Stimulated activated CD4-positive, alpha-beta T cell treated with anti-CD3 and anti-CD28 coated beads, TNF-alpha, amount 100 ng/mL, for 48 hours (primary cell): ENCODE measurements around the gene TSC2.
"Not testable (repeated sequence)": the region's sequence is repeated elsewhere in the genome, so short reads cannot be mapped to it uniquely, and the experiment has no call there.

Source experiments
- DNase-seq, 3 donors: peaks; one replicate each; pipeline ENCODE4 v3.0.0-alpha.2; 2020; ENCODE audit warnings: low read depth in 3 of 3

TSC2 gene

DNA sequence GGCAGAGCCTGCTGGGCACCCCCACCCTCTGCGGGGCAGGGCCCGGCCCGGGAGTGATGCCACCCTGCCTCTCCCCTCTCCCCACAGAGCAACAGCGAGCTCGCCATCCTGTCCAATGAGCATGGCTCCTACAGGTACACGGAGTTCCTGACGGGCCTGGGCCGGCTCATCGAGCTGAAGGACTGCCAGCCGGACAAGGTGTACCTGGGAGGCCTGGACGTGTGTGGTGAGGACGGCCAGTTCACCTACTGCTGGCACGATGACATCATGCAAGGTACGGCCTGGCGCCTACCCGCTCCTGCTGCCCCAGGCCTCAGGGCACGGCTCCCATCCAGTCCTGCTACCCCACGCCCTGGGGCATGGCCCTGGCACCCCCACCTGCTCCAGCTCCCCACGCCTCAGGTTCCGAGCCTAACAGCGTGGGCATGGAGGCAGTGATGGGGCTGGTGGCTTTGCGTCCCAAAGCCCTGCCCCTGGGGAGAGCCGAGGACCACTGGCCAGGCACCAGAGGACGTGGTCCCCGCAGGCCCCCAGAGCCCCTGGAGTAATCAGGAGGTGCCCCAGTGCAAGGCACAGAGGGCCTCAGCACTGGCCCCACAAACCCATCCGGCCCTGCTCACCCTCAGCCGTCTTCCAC is 38.4 kb downstream of the TSC2 start:
- DNase-seq, result no peak

GRCh38 chr16:2086812-2087747 is 39.3 kb downstream of the TSC2 start:
- no peak for DNase-seq

- no peak for DNase-seq
Measured at GRCh38 chr16:2087748-2088631, 40.2 kb downstream of the TSC2 start.

DNA sequence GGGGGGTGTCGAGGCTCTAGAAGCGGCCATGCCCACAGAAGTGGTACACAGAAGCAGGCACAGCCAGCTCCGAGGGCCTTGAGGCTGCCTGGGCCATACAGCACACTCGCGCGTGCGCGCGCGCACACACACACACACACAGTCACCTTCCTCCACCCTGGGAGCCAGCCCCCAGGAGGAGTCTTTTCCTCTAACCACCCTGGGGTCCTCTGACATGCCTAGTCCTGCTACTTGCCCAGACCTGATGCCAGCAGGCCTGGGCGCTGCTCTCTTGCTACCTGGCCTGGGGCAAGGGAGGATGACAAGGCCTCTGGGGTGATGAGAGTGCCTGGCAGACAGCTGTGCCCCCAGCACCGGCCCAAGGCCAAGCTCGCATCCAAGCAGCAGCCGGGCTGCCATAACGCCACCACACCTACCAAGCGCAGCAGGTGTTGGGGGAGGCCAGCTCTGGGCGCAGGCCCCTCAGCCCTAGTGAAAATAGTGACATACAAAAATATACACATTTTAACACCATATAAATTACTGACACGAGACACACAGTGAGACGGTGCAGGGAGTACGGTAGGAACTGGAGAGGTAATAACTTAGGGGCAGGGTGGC is 41.1 kb downstream of the TSC2 start:
- no peak for DNase-seq

DNA sequence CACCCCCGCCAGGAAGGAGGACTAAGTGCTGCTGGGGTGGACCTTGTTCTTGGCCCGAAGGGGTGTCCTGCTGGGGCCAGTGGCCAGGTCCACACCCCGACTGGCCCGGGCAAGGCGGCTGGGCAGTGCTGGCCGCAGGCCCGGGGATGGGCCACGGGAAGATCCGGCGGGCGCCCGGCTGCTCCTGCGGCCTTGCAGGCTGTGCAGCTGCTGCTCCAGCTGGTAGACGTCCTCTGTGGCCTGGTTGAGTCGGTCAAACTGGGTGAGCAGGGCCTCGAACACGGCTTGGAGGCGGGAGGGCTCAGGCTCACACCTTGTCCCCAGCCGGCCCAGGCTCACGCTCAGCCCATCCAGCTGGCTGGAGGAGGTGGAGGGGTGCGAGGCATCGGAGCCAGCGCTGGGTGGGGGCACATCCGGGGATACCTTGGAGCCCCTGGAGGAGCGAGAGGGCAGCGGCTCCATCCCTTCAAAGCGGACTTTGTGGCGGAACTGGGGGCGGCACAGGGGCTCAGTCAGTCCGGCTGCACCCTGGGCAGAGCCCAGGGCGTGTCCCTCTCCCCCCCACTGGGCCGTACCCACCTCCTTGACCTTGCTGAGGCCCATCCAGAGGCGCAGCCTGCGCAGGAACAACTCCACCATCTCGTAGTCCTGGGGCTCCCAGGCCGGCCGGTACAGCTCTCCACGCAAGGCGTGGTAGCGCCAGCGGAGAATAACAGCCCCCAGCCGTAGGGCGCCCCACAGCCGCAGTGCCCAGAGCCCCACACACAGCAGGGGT is 42.1 kb downstream of the TSC2 start:
- no peak for DNase-seq

DNA sequence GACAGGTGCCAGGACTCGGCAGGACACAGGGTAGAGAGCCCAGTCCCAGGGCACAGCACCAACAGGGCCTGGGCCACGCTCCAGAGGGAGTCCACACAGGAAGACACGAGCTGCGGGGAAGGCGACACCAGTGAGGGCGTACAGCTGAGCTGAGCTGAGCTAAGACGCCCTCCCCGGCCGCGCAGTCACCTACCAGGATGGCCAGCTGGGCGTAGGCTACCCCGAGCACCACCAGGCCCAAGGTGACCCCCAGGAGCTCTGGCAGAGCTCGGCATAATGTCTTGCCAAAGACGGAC is 42.6 kb downstream of the TSC2 start:
- no peak for DNase-seq

- DNase-seq, result no peak
Measured at GRCh38 chr16:2090777-2091546, 43.2 kb downstream of the TSC2 start.

GRCh38 chr16:2091547-2092255 is 43.9 kb downstream of the TSC2 start:
- no peak for DNase-seq

DNA sequence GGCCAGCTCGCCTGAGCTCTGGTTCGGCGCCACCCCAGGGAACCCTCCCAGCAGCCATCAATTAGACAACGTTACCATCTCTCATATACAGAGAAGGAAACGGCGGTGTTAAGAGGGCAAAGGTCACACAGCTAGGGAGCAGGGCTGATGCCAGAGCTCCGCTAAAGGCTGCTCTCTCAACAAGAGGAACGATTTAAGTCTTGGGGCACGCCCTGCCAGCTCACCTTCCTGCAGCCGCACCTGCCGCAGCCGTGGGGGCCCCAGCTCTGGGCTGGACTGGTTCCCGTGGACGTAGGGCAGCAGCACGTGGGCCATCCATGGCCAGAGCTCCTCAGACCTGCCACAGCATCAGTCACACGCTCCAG is 44.5 kb downstream of the TSC2 start:
- no peak for DNase-seq

- no peak for DNase-seq
Measured at GRCh38 chr16:2092866-2093265, 45.1 kb downstream of the TSC2 start.

DNA sequence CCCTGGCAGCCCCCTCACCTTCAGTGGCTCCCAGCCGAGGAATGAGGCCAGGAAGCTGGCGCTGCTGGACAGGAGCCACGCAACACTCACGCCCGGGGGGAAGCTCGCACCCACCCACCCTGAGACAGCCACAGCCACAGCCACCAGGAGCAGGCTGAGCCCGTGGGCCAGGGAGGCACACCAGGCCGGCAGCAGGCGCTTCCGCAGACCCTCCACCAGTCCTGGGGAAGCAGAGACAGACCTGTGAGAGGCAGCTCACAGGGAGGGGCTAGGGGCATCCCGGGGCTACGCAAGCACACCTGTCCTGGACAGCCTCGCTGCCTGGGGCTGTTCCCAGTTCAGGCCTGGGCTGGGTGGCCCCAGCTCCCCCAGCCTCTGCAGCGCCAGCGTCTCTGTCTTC is 46.0 kb downstream of the TSC2 start:
- DNase-seq, result no peak

GRCh38 chr16:2095315-2095853 is 47.6 kb downstream of the TSC2 start:
- no peak for DNase-seq

- DNase-seq, result no peak
Measured at GRCh38 chr16:2095918-2096582, 48.3 kb downstream of the TSC2 start.

DNA sequence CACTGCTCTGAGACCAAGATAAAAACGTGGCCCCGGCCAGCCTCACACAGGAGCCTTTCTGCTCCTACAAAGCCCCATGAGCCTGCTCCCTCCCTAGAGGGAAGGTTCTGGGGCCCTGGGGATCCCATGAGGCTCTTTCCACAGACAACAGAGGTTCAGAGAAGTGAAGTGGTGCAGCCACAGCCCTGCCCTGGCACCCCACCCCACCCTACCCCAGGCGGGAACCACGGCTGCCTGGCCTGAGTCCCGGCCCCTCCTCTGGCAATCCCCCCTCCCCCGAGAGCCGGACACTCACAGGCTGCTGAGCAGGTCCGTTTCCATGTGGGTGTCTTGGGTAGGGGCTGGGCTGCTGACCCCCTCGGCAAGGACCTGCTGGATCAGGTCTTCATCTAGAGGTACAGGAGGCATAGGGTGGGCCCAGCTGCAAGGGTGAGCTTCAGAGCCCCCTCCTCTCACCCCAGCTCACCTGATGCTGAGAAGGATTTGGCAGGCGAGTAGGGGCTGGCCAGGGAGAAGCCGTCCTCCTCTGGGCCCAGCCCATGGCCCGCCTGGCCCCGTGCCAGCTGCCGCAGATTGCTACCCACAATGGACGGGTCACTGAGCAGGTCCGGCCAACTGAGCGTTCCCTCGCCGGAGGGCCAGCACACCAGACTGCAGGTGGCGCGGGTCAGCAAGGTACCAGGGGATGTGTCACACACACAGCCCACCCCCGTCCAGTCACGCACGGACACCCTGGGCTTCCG is 49.2 kb downstream of the TSC2 start:
- no peak for DNase-seq

- DNase-seq, result not testable (repeated sequence)
Measured at GRCh38 chr16:2097689-2098088, 49.9 kb downstream of the TSC2 start.

DNA sequence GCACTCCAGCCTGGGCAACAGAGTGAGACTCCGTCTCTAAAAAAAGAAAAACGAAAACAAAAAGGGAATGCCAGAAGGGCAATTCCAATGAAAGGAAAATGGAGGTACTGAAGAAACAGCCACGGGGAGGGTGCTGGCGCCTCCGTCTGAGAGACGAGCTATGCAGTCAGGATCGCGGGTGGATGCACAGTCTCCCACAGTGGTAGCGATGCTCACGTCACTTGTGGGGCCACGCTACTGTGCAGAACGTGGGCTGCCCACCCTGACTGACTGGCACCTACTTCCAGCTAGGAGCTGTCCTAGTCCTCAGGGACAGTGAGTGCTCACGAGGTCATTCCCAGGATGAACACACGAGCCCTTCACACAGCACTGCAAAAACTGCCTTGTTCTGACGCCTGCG is 53.8 kb downstream of the TSC2 start:
- DNase-seq, result not testable (repeated sequence)

DNA sequence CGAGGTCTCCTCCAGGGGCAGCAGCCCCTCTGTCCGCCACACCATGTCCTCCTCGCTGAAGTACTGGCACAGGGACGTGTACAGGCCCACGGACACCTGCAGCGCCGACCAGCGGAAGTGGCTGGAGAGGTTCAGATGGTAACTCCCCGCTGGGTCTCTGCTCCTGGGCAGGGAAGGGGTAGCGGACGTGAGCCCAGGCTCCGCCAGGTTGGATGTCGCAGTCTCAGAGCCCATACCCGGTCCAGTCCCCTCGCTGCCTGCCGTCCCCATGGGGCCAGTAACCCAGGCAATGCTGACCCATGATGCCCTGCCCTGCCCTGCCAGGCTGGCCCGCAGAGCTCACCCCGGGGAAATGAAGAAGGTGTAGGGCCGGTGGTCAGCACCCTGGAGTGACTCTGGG is 54.7 kb downstream of the TSC2 start:
- no peak for DNase-seq

GRCh38 chr16:2104464-2104863 is 56.7 kb downstream of the TSC2 start:
- DNase-seq, result not testable (repeated sequence)
